Esophagus muscularis mucosa (tissue), 4 donors: ENCODE data around the gene FYCO1. TPM values are rescaled to one million over a fixed set of nuclear protein-coding genes. Genes with fewer than 3 reads are reported as not detected.

Experiments used
- DNase-seq: peaks from one replicate; pipeline ENCODE4 v3.0.0-alpha.2; 2017; ENCODE audit errors: extremely low spot score
- H3K27ac ChIP-seq, 4 donors: fragments of 200-600 bp; sonication (generic); replicated peaks in 1 of 4; 1 replicate in 3 of 4; 2 replicates in 1 of 4; pipeline ENCODE4 v1.5.1; 2016 to 2019; ENCODE audit warnings: mild to moderate bottlenecking in 1 of 4
- H3K27me3 ChIP-seq, 4 donors: fragments of 200-600 bp; sonication (generic); one replicate each; pipeline versions ENCODE4 v1.5.1 to v1.6.0; 2016 to 2019
- H3K36me3 ChIP-seq, 4 donors: fragments of 200-600 bp; sonication (generic); one replicate each; pipeline ENCODE4 v1.5.1; 2016 to 2019
- H3K4me1 ChIP-seq, 4 donors: fragments of 200-600 bp; sonication (generic); one replicate each; pipeline ENCODE4 v1.5.1; 2016 to 2019
- H3K4me3 ChIP-seq, 4 donors: fragments of 200-600 bp; sonication (generic); 1 replicate in 2 of 4; 2 replicates in 2 of 4; pipeline ENCODE4 v1.5.1; 2016 to 2019; ENCODE audit warnings: mild to moderate bottlenecking in 4 of 4, moderate library complexity in 1 of 4
- H3K9me3 ChIP-seq, 4 donors: fragments of 200-600 bp; sonication (generic); 1 replicate in 3 of 4; 2 replicates in 1 of 4; pipeline ENCODE4 v1.5.1; 2016 to 2019
- CTCF ChIP-seq, 3 experiments: fragments of 200-600 bp in 2 of 3; fragments of 450-650 bp in 1 of 3; sonication (generic) in 2 of 3; IDR thresholded peaks; one replicate each; pipeline ENCODE4 v1.5.1; 2017 to 2019; ENCODE audit warnings: antibody characterized with exemption in 3 of 3, mild to moderate bottlenecking in 2 of 3, moderate library complexity in 1 of 3
- EP300 ChIP-seq: sonication (generic); formaldehyde crosslinking; IDR thresholded peaks from one replicate; pipeline ENCODE4 v1.6.1; 2017; ENCODE audit warnings: antibody characterized with exemption
- POLR2A ChIP-seq: fragments of 450-650 bp; IDR thresholded peaks from one replicate; pipeline ENCODE4 v1.6.1; 2017; ENCODE audit warnings: antibody characterized with exemption, moderate library complexity, mild to moderate bottlenecking, low read depth
- POLR2AphosphoS5 ChIP-seq, 2 donors: sonication (generic); formaldehyde crosslinking; IDR thresholded peaks; one replicate each; pipeline ENCODE4 v1.6.1; 2017; ENCODE audit warnings: antibody characterized with exemption in 2 of 2
- WGBS: methylation state at CpG from one replicate; pipeline ENCODE4 v1.1.5; 2018; 5-methylcytosine and 5-hydroxymethylcytosine counted together
- intact Hi-C: fragments of 100-400 bp; cut with DNase I; formaldehyde crosslinking; loops from one replicate; pipeline ENCODE4 v1.15.1; 2023
- total RNA-seq, 4 donors: library from RNA; depleted of rRNA; stranded (reverse); fragments of >200 nt; gene quantifications; one replicate each; pipeline versions ENCODE4 v1.1.0 to v1.2.1, GENCODE V29; 2016

FYCO1 gene
- total RNA-seq, 4 donors from 2014 or later = 64.1 to 122 (median 93.8) TPM

- 76% methylated on average over 7 of the region's 7 CpGs for WGBS
Measured at GRCh38 chr3:46013316-46014094, 17.9 kb upstream of the FYCO1 start.

GRCh38 chr3:46012246-46012645, 16.6 kb upstream of the FYCO1 start:
- Histone ChIP-seq H3K27ac (no peak overlapping the region), H3K4me1 (peaks cover 0 to under 1% (median 0%) of the 10 kb centered on the region in 4 donors), H3K27me3 (no peaks in the 10 kb centered on the region), H3K9me3 (no peaks in the 10 kb centered on the region), H3K36me3 (no peaks in the 10 kb centered on the region), H3K4me3 (no peak overlapping the region)
- 92% methylated on average over 4 of the region's 4 CpGs for WGBS
- intact Hi-C loops = no loop called here
- DNase-seq = no peak
- TF ChIP-seq CTCF (IDR thresholded peaks at IDR 0.05) (no peak), EP300 (no peak), POLR2AphosphoS5 (IDR thresholded peaks at IDR 0.05) (no peak), POLR2A (no peak)

More at GRCh38 chr3:46013316-46014094, 17.9 kb upstream of the FYCO1 start:
- no peak for TF ChIP-seq CTCF (IDR thresholded peaks at IDR 0.05)
- TF ChIP-seq EP300 = no peak
- no peak for TF ChIP-seq POLR2A
- TF ChIP-seq POLR2AphosphoS5 (IDR thresholded peaks at IDR 0.05) = no peak
- Histone ChIP-seq H3K4me1 (no peaks in the 10 kb centered on the region), H3K27ac (no peak overlapping the region), H3K27me3 (no peaks in the 10 kb centered on the region), H3K36me3 (no peaks in the 10 kb centered on the region), H3K9me3 (no peaks in the 10 kb centered on the region), H3K4me3 (no peak overlapping the region)
- no peak for DNase-seq
- intact Hi-C loops = no loop called here

- Histone ChIP-seq H3K27ac (no peak overlapping the region), H3K9me3 (no peaks in the 10 kb centered on the region), H3K4me3 (no peak overlapping the region), H3K36me3 (no peaks in the 10 kb centered on the region), H3K4me1 (peaks cover 9 to 14% (median 11%) of the 10 kb centered on the region in 4 donors), H3K27me3 (no peaks in the 10 kb centered on the region)
- WGBS = 92% methylated on average over 2 of the region's 2 CpGs
- DNase-seq = no peak
- no peak for TF ChIP-seq EP300
- no peak for TF ChIP-seq CTCF (IDR thresholded peaks at IDR 0.05)
- TF ChIP-seq POLR2A = no peak
- TF ChIP-seq POLR2AphosphoS5 (IDR thresholded peaks at IDR 0.05) = no peak
- intact Hi-C loops = no loop called here
Measured at GRCh38 chr3:46010519-46011113, 15.0 kb upstream of the FYCO1 start.

- 64% methylated on average over 6 of the region's 6 CpGs for WGBS
- no peak for TF ChIP-seq EP300
- no peak for TF ChIP-seq POLR2A
- no peaks in the 10 kb centered on the region for H3K9me3 ChIP-seq
- intact Hi-C loops = no loop called here
- H3K27ac ChIP-seq = no peak overlapping the region
- no peak overlapping the region for H3K4me3 ChIP-seq
- no peaks in the 10 kb centered on the region for H3K36me3 ChIP-seq
- no peak for DNase-seq
- H3K4me1 ChIP-seq = peaks cover 9 to 14% (median 11%) of the 10 kb centered on the region in 4 donors
- H3K27me3 ChIP-seq = no peaks in the 10 kb centered on the region
Measured at GRCh38 chr3:46008058-46008457, 12.4 kb upstream of the FYCO1 start.

- intact Hi-C loops = no loop called here
- H3K4me3 ChIP-seq = no peak overlapping the region
- no peaks in the 10 kb centered on the region for H3K27me3 ChIP-seq
- H3K27ac ChIP-seq = peak overlapping the region in 3 of 4 donors; percentile 36 to 59 (median 49)
- peaks cover 9 to 14% (median 11%) of the 10 kb centered on the region in 4 donors for H3K4me1 ChIP-seq
- no peak for DNase-seq
- H3K9me3 ChIP-seq = no peaks in the 10 kb centered on the region
- TF ChIP-seq POLR2A (no peak), CTCF (IDR thresholded peaks at IDR 0.05) (no peak), EP300 (no peak), POLR2AphosphoS5 (IDR thresholded peaks at IDR 0.05) (no peak)
- H3K36me3 ChIP-seq = no peaks in the 10 kb centered on the region
Measured at GRCh38 chr3:46007280-46007679, 11.7 kb upstream of the FYCO1 start.
